Left lobe of liver (tissue), 2 donors: Measurements from ENCODE around the gene MDGA2. TPM values are rescaled to one million over a fixed set of nuclear protein-coding genes. Genes with fewer than 3 reads are reported as not detected.
A peak's percentile ranks its signal among the peaks of the same experiment; 100 is the strongest.
"Not testable (repeated sequence)": the region's sequence is repeated elsewhere in the genome, so short reads cannot be mapped to it uniquely, and the experiment has no call there.

Source experiments
- ATAC-seq: fragments of 200-7000 bp; cut with Tn5 transposase; one replicate; pipeline ENCODE4 v1.9.1; 2020; ENCODE audit warnings: mild to moderate bottlenecking, moderate library complexity
- DNase-seq: peaks from one replicate; pipeline ENCODE4 v3.0.0-alpha.2; 2020; ENCODE audit warnings: low spot score
- total RNA-seq: library from RNA; stranded (reverse); gene quantifications from one replicate; pipeline ENCODE4 v1.2.1, GENCODE V29; 2021
- donor health status: DM: no; HTN: no; CAD: no; lungs with moderate emphysema.
- donor health status: DM: no; HTN: yes; CAD: no.

The MDGA2 gene
- total RNA-seq, 1 donor from 2014 or later, result not detected

DNA sequence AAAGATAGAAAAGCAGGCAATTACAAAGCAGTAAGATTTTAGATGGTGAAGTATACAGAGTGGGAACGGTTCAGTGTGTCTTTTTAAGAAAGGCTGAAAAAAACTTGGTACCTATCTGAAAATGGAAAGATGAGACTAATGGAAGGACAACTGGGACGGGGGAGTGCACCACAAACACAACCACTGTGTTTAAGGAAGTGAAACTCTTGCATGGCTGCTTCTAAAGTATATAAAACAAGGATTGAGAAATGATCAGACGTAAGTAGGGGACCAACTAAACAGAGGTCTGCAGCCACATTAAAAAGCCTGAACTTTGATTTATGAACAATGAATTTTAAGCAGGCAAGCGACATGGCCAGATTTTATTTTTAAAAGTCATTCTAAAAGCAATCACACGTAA is 328.6 kb downstream of the MDGA2 start:
- DNase-seq (no peak), ATAC-seq (no peak)

DNA sequence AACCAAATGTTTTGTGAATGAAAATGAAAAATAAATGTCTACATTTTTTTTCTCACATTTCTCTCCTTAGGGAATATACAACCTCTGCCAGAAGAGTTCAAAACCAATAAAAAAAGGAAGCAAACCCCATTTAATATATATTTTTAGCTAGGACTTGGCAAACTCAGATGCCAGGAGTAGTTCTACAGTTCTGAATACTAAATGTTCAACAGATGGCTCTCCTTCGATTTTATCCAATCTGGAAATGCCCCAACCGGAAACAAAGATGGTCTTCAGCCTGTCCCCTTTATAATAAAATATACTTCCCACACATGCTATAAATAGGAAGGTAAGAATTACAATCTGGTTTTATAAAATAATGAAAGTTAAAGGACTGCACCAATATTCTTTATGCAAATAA is 330.4 kb downstream of the MDGA2 start:
- ATAC-seq, result no peak
- no peak for DNase-seq

GRCh38 chr14:47332939-47333338 is 342.5 kb downstream of the MDGA2 start:
- no peak for ATAC-seq
- no peak for DNase-seq

DNA sequence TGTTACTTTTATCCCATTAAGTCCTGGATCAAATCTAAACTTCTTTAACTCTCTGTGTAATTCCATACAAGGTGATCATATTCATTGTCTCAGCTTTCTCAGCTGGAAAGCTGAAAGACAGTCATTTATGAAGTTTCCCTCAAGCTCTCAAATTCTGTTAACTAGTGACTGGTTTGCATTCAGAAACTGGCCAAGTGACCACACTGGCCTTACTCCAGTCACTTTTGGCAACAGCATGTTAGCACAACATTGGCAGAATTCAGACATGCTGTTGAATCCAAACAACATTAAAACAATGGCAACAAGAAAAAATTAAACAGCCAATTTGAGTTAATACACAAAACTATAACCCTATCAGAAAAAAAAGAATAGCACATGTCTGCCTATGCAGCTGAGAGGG is 343.3 kb downstream of the MDGA2 start:
- ATAC-seq (peak; percentile 51), DNase-seq (no peak)

DNA sequence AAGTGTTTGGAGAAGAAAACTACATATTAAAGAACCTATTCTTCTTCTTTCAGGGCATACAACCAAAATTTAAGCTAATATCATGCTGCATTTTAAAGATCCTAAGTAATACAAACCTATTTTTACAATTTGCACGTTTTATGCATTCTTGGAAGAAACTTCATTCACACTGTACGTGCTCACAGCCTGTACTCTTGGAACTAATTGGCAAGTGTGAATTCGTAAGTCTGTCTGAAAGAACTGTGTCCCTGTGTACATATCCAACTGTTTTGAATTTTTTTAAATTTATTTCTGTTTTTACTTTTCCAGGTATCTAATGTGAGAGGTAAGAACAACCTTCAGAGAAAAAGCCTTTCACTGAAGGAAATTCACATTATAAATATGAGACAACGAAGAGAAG is 347.0 kb downstream of the MDGA2 start:
- DNase-seq (no peak), ATAC-seq (no peak)

- no peak for DNase-seq
- no peak for ATAC-seq
Observed at GRCh38 chr14:47327336-47327735, 348.1 kb downstream of the MDGA2 start.

DNA sequence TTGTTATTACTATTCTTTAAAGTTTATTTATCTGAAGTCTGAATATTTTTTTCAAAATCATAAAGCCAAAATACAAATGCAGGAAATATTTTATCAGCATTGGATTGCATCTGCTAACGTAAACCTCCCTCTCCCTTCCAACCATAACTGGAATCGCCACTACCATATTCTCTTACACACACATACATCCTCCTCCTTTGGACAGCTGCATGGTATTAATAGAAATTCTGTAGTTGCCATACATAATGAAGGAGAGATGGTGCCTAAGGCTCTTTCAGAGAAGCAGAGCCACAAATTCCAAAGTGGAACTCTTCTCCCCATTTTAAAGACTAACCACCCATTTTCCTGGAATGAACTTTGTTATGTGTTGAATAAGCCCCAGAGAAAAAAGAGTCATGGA is 352.7 kb downstream of the MDGA2 start:
- DNase-seq (no peak), ATAC-seq (no peak)

- ATAC-seq (no peak), DNase-seq (no peak)
Observed at GRCh38 chr14:47302121-47302520, 373.3 kb downstream of the MDGA2 start.

DNA sequence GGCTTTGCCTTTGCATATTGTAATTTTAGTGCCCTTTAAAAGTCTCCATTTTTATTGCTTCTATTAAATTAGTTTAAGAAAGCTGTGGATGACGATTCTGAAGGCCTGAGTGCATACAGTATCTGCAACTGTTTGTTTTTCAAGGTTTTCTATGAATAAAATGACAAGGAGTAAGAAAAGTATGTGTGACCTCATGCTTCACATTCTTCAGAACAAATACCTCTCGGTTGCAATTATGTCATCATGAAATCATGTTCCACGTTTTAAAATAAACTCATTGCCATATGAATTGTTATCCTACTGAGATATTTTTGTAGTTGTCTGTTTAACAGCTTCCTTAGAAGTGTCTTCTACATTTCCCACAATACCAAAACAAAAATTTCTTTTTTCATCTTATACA is 374.6 kb downstream of the MDGA2 start:
- no peak for DNase-seq
- ATAC-seq, result no peak

DNA sequence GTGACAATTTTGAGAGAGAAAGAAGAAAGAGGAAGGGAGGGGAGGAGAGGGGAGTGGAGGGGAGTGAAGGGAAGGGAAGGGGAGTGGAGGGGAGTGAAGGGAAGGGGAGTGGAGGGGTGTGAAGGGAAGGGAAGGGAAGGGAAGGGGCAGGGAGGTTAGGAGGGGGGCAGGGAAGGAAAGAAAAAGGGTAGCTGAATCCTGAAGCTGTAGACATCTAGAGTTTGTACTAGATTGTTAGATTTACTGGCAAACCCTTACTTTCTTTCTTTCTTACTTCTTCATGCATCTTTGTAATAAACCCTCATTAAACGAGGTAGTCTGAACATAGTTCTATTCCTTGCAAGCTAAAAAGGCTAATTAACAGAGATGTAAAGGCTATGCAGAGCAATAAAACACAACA is 378.0 kb downstream of the MDGA2 start:
- DNase-seq, result no peak
- ATAC-seq, result no peak

- ATAC-seq (no peak), DNase-seq (no peak)
Observed at GRCh38 chr14:47284283-47284682, 391.1 kb downstream of the MDGA2 start.

DNA sequence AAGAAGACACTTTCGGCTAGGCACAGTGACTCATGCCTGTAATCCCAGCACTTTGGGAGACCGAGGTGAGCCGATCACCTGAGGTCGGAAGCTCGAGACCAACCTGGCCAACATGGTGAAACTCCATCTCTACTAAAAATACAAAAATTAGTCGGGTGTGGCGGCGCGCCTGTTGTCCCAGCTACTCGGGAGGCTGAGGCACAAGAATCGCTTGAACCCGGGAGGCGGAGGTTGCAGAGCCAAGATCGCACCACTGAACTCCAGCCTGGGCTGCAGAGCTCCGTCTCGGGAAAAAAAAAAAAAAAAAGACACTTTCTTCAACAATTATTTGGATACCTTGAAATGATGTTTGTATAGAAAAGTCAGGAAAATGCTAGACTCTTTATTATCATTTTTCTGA is 393.6 kb downstream of the MDGA2 start:
- not testable (repeated sequence) for ATAC-seq, DNase-seq

DNA sequence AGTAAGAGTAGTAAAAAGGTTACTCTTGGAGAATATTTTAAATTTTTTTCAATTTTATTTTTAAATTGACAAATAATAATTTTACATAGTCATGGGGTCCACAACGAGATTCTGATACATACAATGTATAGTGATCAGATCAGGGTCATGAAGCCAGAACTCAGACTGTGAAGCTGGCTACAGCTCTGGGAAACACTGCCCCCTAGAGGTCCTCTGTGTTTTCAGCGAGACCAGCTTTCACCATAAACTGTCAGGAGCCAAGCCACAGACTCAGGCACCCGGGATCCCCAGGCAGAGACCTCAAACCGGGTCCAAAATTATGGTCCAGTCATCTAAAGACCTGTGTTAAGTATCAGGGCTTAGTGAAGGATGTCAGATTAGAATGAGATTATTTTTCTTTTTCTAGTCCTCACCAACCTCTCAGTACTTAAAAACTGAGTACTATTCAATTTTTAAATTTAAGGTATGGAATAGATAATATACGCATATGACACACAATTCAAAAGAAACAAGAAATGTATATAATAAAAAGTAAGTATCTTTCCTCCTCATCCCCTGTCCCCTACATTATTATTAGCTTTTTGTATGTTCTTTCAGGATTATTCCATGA is 397.1 kb downstream of the MDGA2 start:
- ATAC-seq (peak; percentile 99), DNase-seq (peak; percentile 62)

DNA sequence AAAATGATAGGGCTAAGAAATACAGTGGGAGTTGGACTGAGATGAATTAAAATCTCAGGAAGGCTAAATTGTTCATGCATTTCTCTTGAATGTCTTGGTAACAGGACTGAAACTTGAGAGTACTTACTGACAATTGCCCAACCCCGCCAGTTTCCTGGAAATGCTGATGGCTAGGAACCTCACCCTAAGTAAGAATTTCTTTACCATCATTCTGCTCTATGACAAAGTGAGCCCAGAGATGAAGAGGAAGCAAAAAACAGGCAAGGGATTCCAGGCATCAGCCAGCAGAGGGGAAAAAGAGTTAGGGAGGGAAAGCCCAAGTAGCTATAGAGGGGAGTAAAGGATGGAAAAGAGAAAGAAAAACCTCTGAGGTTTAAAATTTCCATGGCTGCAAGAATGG is 397.7 kb downstream of the MDGA2 start:
- ATAC-seq, result no peak
- no peak for DNase-seq

GRCh38 chr14:47276931-47277330 is 398.5 kb downstream of the MDGA2 start:
- no peak for ATAC-seq

DNA sequence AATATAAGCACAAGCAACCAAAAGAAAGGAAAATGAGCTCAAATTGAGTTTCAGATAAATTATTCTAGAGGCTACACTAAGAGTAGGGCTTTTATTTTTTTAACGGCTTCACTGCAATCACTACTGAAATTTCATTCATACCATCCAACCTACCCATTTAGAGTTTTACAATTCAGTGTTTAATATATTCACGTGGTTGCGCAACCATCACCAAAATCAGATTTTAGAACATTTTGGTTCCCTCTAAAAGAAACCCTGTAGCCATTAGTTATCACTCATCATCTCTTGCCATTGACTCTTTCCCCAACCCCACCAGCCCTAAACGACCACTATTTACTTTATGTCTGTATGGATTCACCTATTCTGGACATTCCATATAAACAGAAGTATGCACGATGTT is 401.5 kb downstream of the MDGA2 start:
- ATAC-seq (no peak), DNase-seq (no peak)

More at GRCh38 chr14:47276931-47277330, 398.5 kb downstream of the MDGA2 start:
- no peak for DNase-seq

DNA sequence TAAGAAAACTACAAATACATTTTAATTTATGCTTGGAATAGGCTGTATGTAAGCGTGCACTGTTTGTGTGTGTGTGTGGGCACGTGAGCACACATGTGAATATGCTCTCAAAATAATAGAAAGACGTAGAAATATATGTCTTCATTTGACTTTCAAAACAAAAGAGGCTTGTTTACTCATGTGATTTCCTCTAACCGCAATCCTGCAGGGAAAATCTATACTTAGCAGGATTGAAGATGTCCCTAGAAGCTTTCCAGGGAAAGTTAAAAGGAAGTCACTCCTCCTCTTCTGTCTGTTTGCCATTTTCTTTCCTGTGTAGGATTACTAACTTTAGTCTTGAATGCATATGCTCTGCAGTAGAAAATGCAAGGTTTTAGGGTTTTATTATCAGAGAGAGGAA is 404.7 kb downstream of the MDGA2 start:
- DNase-seq, result no peak
- ATAC-seq, result no peak

DNA sequence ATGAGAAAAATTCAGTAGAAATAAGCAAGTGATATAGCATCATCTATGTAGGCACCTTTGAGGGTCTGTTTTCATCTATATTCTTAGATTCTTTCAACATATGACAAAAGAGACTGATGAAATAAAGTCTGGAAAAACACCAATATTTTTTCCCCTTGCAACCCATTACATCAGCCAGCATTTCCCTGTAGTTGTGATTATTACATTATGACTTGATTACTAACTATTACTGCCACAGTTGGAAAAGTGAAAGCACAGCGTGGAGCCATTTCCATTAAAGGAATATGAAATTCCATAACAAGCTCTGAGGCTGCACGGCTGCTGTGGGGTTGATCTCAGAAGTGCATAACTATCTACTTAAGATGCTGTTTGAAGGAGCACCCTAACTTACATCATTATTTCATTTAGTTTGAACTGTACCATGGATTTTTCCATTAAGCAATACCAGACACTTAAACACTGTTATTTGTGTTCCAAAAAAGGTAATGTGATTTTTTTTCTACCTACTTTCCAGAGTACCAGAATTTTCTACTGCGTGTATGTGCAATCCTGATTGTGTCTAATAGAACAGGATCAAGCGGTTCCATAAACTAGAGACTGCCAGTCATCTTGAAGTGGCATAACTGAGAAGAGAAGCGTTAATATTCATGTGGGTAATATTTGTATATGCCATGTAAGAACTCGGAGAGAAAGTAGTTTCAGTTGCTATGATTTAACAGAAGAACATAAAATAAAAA is 405.5 kb downstream of the MDGA2 start:
- DNase-seq (no peak), ATAC-seq (no peak)

GRCh38 chr14:47264842-47265241 is 410.6 kb downstream of the MDGA2 start:
- ATAC-seq (peak; percentile 74), DNase-seq (no peak)

DNA sequence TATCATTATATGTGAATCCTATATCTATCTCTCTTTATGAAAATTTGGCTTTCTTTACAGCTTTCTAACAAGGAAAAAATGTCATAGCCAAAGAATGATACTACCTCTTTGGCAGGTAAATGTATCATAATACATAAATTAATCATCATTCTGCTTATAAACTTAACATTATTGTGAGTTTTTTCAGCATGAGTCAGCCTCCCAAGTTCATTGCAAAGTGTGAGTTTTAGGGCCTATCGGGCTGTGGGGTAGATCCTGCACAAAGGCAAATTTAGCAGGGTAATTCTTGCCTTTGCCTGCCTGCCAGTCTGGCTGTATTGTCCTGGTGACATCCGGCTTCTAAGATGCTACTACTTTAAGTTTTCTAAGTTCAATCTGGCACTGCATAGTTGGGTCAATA is 412.6 kb downstream of the MDGA2 start:
- ATAC-seq (no peak), DNase-seq (no peak)

DNA sequence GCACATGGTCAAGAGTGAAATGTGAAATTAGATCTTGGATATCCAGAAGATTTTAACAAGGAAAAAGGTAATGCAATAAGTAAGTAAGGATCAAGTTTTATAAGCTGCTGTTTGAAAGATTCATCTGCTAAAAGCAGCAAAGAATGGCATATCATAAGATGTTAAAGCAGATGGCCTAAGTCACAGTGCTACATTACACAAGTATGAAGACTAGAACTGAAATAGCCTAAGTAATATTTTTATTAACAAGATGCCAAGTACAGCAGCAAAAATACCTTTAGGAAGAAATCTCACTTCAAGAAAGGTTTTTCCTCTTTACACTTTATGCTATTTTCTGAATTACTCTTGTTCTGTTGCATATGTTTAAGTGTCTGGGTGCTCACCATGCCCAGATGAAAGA is 414.1 kb downstream of the MDGA2 start:
- no peak for DNase-seq
- ATAC-seq, result no peak

DNA sequence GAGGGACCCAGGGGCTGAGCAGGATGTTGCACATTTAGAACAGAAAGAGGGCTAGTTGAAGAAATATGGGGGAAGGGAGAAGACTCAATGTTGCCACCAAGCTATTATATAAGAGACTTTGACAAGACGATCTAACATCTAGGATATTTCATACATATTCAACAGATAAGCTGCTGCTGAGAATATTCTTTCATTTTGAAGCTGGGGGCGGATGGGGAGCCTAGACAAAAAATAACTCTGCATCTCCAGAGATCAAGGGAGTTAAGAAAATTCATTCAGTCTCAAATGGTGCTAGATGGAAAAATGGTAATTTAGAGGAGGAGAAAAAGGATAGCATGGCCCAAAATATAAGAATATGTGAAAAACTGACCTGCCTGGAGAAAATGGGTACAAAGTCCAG is 415.6 kb downstream of the MDGA2 start:
- no peak for ATAC-seq

DNA sequence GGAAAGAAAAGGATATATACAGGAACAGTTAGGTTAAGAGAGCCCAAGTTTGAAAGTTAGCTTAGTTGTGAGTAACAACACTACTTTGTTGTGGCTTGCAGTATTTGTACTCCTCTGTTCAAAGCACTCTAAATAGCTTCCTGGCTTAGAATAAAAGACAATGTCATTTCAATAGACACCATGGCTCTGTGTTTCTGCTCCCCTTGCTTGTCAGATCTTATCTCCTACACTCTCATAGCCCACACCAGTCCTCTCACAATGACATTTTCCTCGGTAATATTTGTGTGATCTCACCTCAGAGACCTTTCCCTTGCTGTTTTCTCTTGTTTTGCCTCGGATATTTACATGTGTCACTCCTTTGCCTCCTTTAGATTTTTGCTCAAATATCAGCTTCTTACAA is 418.4 kb downstream of the MDGA2 start:
- DNase-seq, result no peak
- ATAC-seq, result no peak

More for the DNA sequence above, 415.6 kb downstream of the MDGA2 start:
- DNase-seq, result no peak
